22Rv1 (cell line): ENCODE measurements around the gene LRP5.

Experiments used
- H3K27ac ChIP-seq: fragments of 450-650 bp; 2 replicates; pipeline ENCODE4 v1.5.1; 2017
- ZFX ChIP-seq: fragments of 450-650 bp; IDR thresholded peaks from 2 replicates; pipeline ENCODE4 v1.6.1; 2017; ENCODE audit warnings: antibody characterized with exemption, borderline replicate concordance
- TF ChIP-seq, protein P1 (sequence below): fragments of 450-650 bp; IDR thresholded peaks from 2 replicates; pipeline ENCODE4 v1.5.1; 2017; ENCODE audit warnings: mild to moderate bottlenecking

The LRP5 gene

GRCh38 chr11:68303083-68303482, 9.3 kb upstream of the LRP5 start:
- no peak overlapping the region for H3K27ac ChIP-seq
- TF ChIP-seq ZFX, result no peak
- TF ChIP-seq, protein P1, sequence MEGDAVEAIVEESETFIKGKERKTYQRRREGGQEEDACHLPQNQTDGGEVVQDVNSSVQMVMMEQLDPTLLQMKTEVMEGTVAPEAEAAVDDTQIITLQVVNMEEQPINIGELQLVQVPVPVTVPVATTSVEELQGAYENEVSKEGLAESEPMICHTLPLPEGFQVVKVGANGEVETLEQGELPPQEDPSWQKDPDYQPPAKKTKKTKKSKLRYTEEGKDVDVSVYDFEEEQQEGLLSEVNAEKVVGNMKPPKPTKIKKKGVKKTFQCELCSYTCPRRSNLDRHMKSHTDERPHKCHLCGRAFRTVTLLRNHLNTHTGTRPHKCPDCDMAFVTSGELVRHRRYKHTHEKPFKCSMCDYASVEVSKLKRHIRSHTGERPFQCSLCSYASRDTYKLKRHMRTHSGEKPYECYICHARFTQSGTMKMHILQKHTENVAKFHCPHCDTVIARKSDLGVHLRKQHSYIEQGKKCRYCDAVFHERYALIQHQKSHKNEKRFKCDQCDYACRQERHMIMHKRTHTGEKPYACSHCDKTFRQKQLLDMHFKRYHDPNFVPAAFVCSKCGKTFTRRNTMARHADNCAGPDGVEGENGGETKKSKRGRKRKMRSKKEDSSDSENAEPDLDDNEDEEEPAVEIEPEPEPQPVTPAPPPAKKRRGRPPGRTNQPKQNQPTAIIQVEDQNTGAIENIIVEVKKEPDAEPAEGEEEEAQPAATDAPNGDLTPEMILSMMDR, result no peak

DNA sequence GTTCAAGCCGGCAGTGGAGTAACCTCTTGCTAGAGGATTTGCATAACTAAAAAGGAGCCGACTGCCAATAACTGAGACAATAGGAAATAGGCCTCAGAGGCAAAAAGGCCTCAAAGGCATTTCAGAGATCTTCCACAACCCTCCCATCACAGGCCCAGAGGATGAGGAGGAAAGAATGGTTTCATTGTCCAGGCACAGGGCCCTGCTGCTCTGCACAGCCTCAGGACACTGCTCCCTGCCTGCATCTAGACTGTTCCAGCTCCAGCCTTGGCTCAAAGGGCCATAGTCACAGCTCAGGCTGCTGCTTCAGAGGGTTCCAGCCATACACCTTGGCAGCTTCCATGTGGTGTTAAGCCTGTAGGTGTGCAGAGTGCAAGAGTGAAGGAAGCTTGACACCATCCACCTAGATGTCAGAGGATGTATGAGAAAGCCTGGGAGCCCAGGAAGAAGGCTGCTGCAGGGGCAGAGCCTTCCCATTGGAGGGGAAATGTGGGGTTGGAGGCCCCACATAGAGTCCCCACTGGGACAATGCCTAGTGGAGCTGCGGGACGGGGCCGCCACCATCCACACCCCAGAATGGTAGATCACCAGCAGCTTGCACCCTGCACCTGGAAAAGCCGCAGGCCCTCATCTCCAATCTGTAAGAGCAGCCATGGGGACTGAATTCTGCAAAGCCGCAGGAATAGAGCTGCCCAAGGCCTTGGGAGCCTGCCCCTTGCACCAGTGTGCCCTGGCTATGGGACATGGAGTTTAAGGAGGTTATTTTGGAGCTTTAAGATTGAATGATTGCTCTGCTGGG, 8.2 kb upstream of the LRP5 start:
- TF ChIP-seq ZFX, result no peak
- TF ChIP-seq, protein P1, result no peak
- H3K27ac ChIP-seq, result no peak overlapping the region

DNA sequence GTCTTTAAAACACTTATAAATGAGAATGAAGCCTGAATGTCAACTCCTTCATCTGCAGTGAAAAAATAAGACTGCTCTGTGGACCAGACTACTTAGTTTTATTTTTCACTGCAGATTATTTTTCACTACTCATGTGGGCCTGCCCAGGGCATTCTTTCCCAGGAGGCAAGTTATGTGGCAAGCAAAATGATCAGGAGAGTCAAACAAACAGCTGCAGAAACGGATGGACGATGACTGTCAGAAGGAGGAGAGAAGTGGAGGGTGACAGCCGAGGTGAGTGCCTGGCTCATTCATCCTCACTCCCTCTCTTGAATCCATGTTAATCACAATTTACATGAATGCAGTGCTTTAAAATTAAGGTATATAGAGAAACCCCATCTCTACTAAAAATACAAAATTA, 5.8 kb upstream of the LRP5 start:
- no peak overlapping the region for H3K27ac ChIP-seq
- TF ChIP-seq ZFX, result no peak
- TF ChIP-seq, protein P1, result no peak

- no peak overlapping the region for H3K27ac ChIP-seq
These were observed 4.3 kb upstream of the LRP5 start for GRCh38 chr11:68308068-68308467.

GRCh38 chr11:68309621-68310185, 2.7 kb upstream of the LRP5 start:
- no peak for TF ChIP-seq ZFX
- TF ChIP-seq, protein P1, result no peak
- H3K27ac ChIP-seq, result no peak overlapping the region

More at GRCh38 chr11:68308068-68308467, 4.3 kb upstream of the LRP5 start:
- TF ChIP-seq, protein P1, result no peak
- TF ChIP-seq ZFX, result no peak

GRCh38 chr11:68311160-68312116, 953 bp upstream of the LRP5 start:
- TF ChIP-seq, protein P1, result no peak
- no peak for TF ChIP-seq ZFX
- H3K27ac ChIP-seq, result no peak overlapping the region
